HG02571 (cell line): ENCODE results near the gene MLIP.

ENCODE experiments used
- ATAC-seq: cut with Tn5 transposase; IDR thresholded peaks from one replicate; pipeline ENCODE4 v1.9.1; 2021; ENCODE audit warnings: mild to moderate bottlenecking, moderate library complexity; ENCODE audit not compliant: unreplicated experiment

Gene MLIP

DNA sequence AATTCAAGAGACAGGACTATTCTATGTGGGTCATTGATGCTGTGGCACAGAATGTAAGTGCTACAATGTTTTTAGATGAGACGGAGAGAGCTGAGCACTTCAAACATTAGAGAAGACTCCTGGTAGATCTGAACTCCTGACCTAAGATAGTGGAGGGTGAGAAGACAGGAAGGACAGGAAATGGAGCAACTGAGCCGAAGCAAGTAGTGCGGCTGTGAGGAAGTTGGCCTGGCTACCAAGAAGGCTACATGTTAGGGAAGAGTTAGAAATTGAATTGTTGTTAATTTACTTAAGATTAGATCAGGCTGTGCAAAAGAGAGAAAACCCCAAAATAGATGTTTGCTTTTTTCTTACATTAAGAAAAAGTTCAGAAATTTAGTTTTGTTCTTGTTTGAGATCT is 14.4 kb upstream of the MLIP start:
- ATAC-seq: no peak

DNA sequence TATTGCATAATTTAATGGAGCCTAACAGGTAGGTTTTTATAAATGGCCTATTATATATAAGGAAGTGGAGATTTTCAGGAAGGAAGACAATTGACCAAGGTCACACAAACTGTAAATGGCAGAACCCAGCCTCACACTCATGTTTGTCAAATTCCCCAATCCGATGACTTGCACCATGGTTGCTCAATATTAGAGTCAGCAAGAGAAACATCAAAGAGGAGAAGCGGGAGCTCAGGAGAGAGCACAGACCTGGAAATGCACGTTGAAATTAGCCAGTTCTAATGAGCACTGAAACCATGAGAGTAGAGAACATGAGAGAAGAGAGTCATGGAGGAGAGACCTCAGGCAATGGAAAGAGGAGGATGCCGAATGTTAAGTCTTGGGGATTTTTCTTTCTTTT is 13.5 kb upstream of the MLIP start:
- ATAC-seq: no peak

DNA sequence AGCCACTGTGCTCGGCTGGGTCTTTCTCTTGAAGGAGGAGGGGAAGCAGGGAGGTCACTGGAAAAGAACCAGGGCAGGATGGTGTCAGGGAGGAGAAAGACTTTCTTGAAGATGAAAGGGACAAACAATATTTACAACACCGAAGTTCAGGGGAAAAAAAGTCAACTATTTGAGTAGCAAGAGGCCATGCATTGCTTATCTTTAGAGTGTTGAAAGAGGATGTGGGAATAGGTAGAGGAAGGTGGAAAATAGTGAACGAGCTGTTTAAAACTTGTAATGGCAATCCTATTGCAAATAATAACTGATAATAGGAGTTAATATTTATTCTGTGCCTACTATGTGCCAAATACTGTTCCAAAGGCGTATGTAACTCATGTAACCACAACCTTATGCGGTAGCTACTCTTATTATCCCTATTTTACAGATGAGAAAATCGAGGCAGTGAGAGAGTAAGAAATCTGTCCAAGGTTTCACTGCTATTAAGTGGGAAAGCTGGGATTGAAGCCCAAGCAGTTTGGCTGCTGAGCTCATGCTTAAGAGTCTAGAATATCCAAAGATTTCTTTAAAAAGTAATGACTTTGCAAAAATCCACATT is 12.7 kb upstream of the MLIP start:
- no peak for ATAC-seq

DNA sequence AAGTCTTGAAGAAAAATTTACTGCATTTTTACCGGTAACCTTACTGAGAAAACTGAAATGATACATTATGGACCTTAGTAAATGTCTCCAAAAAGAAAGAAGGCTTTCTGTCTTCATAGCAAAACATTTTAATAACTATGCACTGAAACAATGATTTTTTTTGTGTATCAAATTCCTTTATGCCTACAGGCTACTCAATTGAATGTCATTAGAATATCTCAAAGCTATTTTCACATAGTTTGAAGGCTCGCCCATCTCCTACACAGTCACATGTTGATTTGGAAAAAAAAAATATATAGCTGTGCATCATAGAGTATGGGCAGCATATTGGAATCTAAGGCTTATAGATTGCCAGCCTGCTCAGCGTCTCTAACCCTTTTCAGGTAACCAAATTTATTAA is 12.0 kb upstream of the MLIP start:
- ATAC-seq: no peak

DNA sequence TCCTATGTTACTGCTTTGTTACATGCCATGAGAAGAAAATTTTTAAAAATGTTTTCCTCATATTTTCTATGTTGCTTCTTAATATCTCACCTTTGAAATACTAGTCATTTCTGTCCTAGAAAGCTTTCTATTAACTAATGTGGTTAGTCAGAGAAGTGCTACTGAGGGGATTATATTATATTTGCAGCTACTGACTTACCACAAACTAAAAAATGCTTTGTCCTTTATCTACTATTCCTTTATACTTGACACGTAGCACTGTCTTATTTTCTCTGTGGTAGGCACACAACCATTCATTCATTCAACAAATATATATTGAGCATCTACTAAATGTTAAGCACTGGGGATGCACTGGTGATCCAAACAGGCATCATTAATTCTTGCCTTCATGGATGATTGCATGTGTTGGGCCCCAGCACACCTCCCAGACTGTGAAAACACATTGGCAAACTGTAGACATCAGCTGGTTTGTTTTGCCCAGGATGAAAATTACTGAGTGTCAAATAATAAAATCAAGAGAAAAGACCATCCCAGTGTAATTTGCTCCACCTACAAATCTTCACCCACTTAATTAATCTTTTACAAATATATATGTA is 10.7 kb upstream of the MLIP start:
- no peak for ATAC-seq

DNA sequence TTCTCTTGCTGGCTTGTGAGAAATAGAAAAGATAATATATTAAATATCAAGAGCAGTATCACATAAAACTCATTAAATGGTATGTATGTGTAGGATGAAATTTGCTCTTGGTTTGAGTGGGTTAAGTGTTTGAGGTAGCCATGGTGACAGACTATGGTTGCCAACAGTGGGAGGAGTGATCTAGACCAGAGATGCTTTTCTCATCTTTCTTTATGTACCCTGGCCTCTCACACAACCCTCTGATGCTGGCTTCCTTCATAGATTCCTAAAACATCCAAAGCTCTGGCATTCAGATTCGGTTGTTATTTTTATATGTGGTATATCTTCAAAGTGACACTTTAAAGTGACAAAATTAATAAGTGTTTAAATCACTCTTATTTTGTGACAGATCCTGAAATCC is 9.0 kb upstream of the MLIP start:
- no peak for ATAC-seq

DNA sequence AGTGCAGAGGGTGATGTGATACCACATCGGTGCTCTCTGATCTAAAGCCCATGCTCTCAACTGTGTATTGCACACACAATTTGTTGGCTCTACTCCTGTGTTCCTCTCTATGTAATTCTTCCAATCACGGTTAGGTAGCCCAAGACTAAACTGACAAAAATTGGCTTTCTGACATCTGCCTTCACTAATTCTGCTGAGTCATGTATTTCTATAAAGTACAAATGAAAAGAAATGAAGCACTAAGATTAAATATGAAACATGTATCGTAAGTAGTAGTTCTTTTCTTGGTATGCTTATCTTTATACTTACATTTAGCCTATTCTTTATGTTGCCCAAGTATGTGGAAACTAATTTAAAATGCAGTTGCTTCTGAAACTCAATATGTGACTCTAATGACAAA is 7.7 kb upstream of the MLIP start:
- ATAC-seq: no peak

DNA sequence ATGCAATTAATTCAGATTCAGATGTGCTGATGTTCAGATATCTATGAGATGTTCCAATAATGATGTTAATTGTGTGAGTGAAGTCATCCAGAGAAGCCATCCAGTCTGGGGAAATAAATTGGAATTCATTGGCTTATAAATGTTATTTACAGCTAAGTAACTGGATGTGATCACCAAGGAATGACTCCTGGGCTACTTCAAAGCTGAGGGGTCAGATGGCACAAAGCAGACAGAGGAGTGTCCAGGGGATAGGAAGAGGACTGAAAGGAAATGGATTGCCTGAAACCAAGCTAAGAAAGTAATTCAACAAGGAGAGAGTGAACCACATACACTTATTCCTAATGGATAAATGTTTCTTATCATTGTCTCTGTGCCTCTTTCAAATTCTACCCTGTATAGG is 4.5 kb upstream of the MLIP start:
- no peak for ATAC-seq

DNA sequence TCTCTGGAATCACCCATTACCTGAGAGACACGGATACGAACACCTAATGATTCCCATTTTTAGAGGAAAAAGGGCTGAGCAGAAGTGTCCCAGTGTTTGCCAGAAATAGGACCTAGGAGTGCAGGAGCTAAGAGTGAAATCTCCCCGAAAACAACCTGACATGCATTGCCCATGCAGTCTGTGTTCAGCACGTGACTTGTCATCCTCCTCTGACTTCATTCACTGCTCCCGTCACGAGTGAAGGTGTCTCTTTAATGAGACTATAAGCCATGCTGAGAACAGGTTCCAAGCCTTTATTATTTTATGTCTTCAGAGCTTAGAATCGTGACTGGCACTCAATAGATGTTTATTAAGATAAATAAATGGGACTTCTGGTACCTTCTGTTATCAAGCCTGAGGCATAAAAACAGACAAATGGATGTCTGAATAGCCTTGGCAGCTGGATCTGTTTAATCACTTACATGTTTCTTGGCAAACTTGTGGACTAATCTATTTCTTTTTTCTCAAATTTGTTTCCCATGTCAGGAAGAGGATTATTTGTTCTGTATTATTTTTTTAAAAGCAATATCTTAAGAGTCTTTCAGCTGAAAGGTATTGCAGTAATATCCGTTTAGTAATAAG is 3.7 kb upstream of the MLIP start:
- no peak for ATAC-seq

DNA sequence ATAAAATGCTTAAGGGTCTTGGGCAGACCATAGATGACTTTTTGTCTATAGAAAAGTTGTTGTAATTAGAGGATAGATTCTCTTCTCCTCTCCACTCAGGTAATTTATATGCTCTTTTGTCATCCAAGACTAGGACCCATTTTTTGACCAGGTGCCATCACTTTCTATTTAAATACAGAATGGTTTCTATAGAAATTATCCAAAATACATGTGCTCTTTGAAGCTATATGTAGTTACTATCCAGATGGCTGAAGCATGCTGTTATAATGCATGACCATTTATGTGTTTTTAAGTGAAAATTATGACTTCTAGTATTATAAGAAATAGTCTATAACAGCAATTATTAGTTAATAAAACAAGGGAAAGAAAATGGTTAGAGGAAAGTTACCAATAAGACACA is 3.0 kb upstream of the MLIP start:
- no peak for ATAC-seq

DNA sequence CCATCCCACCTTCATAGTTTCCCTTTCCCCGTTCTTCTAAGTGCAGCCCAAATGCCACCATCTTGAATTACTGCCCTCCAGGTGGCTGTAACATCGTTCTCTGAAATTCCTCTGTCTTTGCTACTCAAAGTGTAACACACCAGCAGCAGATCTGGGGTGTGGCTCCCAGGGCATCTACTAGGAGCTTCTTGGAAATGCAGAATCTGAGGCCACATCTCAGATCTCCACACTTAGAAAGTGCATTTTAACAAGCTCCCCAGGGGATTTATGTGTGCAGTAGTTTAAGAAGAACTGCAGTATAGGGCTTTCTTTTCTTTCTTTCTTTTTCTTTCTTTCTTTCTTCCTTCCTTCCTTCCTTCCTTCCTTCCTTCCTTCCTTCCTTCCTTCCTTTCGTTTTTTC is 1.7 kb upstream of the MLIP start:
- ATAC-seq: no peak

DNA sequence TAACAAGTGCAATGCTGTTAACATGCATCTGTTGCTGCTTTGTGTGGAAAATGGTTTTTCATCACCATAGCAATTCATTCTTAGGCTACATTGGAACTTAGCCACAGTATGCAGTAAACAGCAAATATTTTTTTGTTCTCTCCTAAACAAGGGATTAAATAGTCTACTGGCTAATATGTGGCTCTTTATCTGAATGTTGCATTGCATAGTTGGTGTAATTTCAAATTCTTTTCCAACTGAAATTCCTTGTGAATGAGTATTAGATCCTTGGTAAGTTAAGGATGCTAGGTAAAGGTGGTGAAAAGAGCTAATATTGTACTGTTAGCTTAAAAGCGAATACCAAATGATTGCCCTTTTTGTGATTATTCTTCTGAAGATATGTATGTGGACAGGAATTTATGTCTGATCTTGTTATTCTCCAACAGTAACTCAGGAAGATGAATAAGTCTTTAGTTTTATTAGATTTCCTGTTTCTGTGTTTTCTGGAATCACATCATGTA is 958 bp downstream of the MLIP start:
- no peak for ATAC-seq

DNA sequence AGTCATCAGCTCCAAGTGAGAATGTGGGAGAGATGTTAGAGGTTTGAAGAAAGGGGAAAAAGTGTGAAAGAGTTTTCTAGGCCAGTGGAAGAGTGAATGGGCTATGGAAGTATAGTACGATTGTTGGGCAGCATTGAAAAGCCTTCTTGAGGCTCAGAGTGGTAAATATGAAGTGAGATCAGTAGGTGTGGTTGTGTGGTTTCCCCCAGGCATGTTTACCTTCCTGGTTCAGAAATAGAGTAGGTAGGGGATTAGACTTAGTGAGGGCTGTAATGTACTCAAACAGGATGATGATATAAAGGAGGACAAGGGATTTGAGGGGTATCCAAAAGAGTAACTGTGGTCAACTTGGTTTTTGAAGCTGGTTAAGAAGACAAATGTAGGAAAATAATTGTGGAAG is 3.7 kb downstream of the MLIP start:
- ATAC-seq: no peak

DNA sequence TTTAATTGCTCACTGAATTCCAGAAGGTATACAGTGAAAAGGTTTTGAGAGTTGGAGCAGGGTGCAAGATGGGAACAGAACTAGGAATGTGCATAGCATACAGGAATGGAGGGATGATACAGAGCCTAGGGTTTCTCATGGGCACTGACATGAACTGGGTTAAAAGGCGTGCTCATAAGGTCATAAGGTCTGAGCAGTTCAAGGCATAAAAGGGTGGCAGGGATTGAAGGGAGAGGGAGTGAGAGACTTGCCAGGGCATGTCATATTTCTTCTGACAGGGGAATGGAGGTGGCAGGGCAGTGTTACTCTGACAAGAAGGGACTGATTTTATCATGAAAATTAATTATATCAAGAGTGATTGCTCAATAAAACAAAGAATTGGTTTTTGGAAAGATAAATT is 4.7 kb downstream of the MLIP start:
- no peak for ATAC-seq

DNA sequence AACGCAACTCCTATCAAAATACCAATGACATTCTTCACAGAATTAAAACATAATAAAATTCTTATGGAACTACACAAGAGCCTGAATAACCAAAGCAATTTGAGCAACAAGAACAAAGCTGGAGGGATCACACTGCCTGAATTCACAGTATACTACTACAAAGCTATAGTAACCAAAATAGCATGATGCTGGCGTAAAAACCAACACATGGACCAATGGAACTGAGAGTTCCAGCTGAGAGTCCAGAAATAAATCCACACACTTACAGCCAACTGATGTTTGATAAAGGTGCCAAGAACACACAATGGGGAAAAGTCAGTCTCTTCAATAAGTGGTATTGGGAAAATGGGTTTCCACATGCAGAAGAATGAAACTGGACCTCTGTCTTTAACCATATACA is 6.9 kb downstream of the MLIP start:
- ATAC-seq: no peak

DNA sequence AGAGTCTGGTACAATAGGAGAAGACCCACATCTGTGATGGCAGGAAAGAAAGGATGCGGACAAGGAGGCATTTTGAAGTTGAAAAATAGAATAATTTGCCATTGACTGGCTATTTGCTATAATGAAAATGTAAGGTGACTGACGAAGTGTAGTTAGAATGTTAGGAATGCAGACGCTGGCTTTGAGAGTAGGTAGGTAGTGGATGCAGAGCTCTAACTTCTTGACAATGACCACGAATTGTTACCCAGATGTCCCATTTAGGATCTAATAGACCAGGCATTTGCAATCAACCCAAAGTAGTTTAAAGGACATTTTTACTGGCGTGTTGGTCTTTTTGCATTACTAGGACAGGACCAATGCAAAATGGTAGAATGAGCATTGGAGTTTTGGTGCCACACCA is 14.2 kb downstream of the MLIP start:
- ATAC-seq: no peak

DNA sequence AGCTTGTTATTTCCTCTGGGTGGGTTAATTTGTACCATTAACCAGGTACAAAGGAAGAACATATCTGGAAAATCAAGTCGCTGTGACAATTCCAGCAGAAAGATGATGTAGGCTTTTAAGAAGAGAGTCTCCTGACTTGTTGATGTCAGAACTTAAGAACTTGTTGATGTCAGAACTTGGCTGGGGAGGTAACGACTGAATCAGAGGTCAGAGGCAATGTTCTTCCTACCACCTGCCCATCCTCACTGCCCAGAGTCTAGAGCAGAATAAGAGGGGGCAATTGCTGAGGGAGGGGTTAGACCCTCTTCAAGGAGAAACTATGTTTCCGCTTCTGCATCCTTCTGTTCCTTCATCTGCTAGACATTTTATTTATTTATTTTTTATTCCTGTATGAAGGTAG is 18.9 kb downstream of the MLIP start:
- ATAC-seq: no peak

DNA sequence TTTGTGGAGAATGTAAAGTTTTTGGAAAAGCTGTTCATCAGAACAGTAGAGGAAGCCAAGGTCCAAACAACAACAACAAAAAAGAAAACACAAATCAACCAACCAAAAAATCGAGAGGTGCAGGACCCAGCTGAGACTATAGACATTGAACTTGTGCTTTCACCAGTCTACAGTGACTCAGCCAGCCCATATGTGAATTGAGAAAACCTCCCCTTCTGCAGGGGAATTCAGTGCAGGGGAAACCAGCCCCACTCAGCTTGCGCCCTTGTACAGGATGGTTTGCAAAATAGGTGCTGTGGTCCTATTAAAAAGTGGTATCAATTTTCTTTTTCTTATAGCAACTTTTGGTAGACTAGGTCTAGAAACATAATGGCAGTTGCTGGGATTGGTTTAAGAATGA is 21.3 kb downstream of the MLIP start:
- ATAC-seq: no peak

DNA sequence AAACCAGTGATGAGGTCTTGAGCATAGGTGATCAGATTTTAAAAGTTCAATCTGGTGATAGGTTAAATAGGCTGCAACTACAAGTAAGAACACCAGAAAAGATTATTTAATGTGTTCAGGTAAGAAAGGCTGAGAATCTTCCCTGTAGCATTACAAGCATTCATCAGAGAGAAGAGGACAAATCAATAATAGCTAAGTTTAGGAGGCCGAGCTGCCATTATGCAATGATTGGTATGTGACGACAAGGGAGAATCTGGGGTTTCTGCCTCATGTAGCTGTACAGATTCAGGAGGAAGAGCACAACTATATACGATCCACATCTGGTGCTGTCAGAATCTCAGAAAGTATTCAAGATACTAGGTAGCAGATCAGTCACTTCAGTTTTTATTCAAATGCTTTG is 21.9 kb downstream of the MLIP start:
- no peak for ATAC-seq

DNA sequence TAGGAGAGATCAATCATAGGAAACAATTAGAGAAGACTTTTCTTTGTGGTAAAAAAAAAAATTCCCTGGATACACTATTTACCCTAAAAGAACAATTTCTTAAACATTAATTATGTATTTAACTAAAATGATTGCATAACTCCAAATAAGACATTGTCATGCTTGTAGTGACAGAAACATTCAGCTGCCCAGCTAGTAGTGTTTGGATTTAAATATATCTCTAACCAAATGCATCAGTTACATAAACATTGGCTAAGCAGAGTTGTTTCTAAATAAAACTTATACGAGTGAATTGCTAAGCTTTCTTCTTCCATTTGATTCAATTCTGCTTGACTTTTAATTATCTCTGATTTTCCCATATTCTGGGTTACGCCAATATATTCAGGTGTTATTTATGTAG is 23.7 kb downstream of the MLIP start:
- ATAC-seq: no peak

DNA sequence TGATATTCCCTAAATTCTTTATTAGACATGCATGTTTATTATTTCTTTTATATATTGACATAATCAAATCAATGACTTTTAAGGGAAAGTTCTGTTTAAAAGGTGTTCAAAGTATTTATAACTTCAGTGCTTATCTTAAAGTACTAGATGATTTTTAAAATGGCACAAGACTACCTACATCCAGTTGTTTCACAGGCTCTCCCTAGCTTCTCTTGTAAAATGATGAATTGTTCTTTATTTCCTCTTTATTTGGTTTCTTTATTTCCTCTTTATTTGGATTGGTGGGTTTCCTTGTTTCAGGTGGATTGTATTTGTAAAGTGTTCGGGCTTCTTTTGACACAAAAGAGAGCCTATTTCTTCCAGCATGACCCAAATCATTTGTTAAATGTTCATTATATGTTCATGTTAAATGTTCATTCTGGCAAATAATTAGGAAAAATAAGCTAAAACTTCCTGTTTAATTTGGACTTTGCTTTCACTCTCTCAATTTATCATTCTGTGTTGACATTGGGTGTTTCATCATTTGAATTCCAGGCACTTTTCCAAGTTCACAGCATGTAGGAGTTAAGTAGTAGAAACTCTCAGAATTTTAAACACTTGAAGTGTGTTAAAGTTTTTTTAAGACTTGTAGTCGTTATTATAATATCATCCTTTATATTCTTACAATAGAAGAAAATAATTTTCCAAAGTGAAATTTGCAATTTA is 24.6 kb downstream of the MLIP start:
- ATAC-seq: no peak

DNA sequence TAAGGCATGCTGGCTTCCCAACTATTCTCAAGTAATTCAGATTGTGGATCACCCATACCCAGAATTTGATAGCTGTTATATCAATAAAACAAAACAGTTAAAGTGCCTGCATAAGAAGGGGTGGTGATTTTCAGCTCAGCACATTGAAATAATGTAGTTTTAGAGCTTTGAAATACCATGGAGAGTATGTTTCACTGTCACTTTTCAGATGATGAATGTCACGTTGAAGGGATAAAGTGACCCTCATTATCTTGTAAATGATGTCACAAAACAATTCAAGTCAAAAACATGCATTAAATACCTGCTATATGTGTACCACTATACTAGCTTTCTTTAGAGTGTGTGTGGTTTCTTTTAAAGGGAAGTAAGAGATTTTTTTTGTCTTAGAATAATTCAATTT is 27.6 kb downstream of the MLIP start:
- ATAC-seq: no peak
